NCI-H1092 treated with DMSO at 0.1 percent for 48 hours (cell line): ENCODE data around the gene FAM90A26.
"Not testable (repeated sequence)": the region's sequence is repeated elsewhere in the genome, so short reads cannot be mapped to it uniquely, and the experiment has no call there.

Source experiments
- DNase-seq: peaks from one replicate; lab custom pipeline; 2025; lab: John Stamatoyannopoulos, UW

The FAM90A26 gene, protein sequence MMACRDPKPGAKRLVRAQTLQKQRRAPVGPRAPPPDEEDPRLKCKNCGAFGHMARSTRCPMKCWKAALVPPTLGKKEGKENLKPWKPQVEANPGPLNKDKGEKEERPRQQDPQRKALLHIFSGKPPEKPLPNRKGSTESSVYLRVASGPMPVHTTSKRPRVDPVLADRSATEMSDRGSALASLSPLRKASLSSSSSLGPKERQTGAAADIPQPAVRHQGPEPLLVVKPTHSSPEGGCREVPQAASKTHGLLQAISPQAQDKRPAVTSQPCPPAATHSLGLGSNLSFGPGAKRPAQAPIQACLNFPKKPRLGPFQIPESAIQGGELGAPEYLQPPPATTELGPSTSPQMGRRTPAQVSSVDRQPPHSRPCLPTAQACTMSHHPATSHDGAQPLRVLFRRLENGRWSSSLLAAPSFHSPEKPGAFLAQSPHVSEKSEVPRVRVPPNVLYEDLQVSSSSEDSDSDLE

DNA sequence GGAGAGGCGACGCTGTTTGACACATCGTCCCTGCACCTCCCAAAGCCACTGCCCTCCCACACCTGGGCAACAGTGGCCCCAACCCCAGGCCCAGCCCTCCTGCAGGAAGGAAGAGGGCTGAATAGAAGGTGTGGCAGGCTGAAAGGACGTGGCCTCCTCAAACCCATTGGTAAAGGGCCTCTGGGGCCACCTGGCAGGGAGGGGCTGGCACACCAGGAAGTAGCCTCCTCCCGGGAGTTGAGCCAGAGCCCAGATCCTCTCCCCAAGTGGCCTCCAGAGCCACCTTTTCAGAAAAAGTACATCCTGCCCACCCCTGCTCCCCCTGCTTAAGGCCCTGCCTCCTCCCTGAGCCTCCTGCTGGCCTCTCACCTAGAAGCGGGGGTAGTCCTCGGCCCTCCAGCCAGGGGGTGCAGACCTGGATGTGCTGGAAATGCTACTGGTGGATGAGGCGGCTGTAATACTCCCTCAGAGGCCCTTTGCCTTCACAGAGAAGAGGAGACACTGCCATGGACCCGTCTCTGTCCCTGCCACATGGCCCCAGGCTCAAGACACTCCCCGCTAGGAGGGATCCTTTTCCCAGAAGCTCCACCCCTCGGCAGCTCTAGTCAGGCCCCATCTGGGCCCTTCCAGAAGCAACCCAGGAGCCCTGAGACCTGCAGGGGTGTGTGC, at the start of gene FAM90A26:
FAM90A26 (plus strand) TSS at position 619 of the 669 bp plus-strand sequence. CDS start 2,764 bp downstream, outside the sequence.
- DNase-seq: not testable (repeated sequence)

- not testable (repeated sequence) for DNase-seq
Observed at GRCh38 chr4:9122711-9123110, 47.5 kb upstream of the FAM90A26 start.

DNA sequence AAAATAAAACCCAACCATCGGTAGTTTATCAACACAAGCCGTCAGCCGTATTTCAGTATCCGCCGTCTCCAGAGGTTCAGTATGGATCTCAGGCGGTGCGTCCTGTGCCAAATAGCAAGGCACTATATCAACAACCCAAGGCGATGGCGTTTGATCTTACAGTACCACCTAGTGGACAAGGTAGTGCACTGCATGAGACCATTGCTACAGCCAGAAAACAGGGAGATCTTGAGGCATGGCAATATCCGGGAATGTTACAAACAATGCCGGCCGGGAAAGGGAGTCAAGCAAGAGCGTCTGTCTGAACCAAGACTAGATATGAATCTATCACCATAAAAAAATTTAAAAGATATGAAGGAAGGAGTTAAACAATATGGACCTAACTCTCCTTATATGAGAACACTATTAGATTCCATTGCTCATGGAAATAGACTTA, 46.6 kb upstream of the FAM90A26 start:
- DNase-seq: peak; percentile 26

DNA sequence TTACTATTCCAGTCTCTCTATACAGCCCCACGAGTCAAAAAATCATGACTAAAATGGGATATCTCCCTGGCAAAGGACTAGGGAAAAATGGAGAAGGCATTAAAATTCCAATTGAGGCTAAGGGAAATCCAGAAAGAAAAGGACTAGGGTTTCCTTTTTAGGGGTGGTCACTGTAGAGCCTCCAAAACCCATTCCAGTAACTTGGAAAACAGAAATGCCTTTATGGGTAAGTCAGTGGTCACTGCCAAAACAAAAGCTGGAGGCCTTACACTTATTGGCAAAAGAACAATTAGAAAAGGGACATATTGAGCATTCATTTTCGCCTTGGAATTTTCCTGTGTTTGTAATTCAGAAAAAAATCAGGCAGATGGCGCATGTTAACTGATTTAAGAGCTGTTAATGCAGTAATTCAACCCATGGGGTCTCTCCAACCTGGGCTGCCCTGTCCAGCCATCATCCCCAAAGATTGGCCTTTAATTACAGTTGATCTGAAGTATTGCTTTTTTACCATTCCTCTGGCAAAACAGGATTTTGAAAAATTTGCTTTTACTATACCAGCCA, 44.5 kb upstream of the FAM90A26 start:
- not testable (repeated sequence) for DNase-seq

GRCh38 chr4:9131420-9131819, 38.8 kb upstream of the FAM90A26 start:
- not testable (repeated sequence) for DNase-seq

DNA sequence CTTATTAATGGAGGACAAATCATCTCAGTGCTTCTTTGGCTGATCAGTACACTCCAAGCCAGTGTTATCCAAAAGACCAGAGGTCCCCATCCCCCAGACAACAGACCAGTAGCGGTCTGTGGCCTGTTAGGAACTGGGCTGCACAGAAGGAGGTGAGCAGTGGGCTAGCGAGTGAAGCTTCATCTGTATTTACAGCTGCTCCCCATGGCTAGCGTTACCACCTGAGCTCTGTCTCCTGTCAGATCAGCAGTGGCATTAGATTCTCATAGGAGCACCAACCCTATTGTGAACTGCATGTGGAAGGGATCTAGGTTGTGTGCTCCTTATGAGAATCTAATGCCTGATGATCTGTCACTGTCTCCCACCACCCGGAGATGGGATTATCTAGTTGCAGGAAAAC, 37.4 kb upstream of the FAM90A26 start:
- not testable (repeated sequence) for DNase-seq

- DNase-seq: not testable (repeated sequence)
Observed at GRCh38 chr4:9134011-9134410, 36.2 kb upstream of the FAM90A26 start.

GRCh38 chr4:9134556-9134955, 35.7 kb upstream of the FAM90A26 start:
- DNase-seq: not testable (repeated sequence)

- not testable (repeated sequence) for DNase-seq
Observed at GRCh38 chr4:9141050-9141449, 29.2 kb upstream of the FAM90A26 start.

- not testable (repeated sequence) for DNase-seq
Observed at GRCh38 chr4:9142786-9143185, 27.4 kb upstream of the FAM90A26 start.

GRCh38 chr4:9143421-9144080, 26.7 kb upstream of the FAM90A26 start:
- DNase-seq: no peak

DNA sequence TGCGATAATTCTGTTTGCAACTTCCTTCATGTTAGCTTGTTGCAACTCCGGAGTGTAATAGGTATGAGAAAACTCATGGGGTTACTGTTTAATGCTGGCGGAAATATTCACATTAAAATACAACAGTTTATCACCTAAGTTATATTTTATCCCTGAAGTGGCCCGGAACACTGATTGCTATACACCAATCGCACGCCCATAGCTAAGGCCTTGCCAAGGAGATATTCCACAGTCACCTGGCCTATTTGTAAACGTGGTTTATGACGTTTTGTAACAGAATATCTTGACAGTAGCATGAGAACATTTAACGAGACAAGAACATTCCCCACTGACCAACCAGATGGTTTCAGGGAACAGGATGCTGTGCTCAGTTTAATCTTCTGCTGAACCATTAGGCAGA, 23.2 kb upstream of the FAM90A26 start:
- no peak for DNase-seq

DNA sequence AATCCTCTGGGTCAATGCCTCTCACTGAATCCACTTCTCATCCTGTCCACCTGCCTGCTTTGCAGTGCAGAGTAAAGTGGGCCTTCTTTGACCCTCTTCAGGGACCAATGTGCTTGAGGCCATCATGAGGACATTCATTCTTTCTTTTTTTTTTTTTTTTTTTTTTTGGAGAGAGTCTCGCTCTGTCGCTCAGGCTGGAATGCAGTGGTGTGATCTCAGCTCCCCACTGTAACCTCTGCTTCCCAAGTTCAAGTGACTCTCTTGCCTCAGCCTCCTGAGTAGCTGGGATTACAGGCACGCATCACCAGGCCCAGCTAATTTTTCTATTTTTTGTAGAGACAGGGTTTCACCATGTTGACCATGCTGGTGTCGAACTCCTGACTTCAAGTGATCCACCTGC, 22.8 kb upstream of the FAM90A26 start:
- DNase-seq: not testable (repeated sequence)

GRCh38 chr4:9148611-9149409, 21.4 kb upstream of the FAM90A26 start:
- DNase-seq: not testable (repeated sequence)

GRCh38 chr4:9151809-9152179, 18.4 kb upstream of the FAM90A26 start:
- not testable (repeated sequence) for DNase-seq

GRCh38 chr4:9152180-9153007, 17.8 kb upstream of the FAM90A26 start:
- peak; percentile 20 for DNase-seq

- DNase-seq: peak; percentile 72
Observed at GRCh38 chr4:9153008-9153570, 17.1 kb upstream of the FAM90A26 start.

DNA sequence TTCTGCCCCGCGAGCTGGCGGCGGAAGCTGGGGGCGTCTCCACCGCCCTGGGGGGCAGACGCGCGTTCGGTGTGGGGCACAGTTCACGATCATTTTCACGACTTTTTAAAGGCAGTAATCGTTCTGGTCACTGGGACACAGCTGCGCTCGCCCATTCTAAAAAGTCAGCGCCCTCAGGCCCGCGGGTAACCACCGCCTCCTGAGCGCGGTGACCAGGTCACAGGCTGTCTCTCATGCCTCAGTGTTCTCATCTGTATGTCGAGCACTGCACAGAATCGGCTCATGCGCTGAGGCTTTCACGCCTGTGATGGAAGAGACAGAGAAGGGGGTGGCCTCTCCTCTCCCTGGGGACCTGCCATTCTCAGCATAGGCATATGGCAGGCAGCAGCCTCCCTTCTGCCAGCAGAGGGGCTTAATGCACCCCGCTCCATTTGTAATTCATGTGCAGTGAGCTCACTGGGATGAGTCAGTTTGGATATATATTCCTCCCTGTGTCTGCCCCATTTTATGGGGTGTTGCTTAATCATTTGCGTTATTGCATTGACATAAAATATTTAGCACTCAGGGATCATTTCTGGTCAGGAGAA, 16.5 kb upstream of the FAM90A26 start:
- DNase-seq: not testable (repeated sequence)

GRCh38 chr4:9155101-9155886, 14.9 kb upstream of the FAM90A26 start:
- DNase-seq: not testable (repeated sequence)
